Liver (tissue), 9 donors: Measurements from ENCODE around the gene BCORL1. TPM values are rescaled to one million over a fixed set of nuclear protein-coding genes. Genes with fewer than 3 reads are reported as not detected.

Experiments
- DNase-seq: peaks from one replicate; pipeline ENCODE4 v3.0.0-alpha.2; 2017; ENCODE audit warnings: low spot score
- H3K27ac ChIP-seq, 2 donors: one replicate each; pipeline ENCODE4 v1.7.0; 2013; ENCODE audit warnings: inconsistent platforms in 2 of 2, low read length in 2 of 2, control low read depth in 1 of 2, low read depth in 1 of 2, mild to moderate bottlenecking in 1 of 2
- H3K27me3 ChIP-seq, 4 donors: one replicate each; pipeline versions ENCODE4 v1.6.1 to v1.7.0; 2013; ENCODE audit warnings: low read length in 3 of 4, inconsistent platforms in 1 of 4, mild to moderate bottlenecking in 1 of 4, moderate library complexity in 1 of 4; ENCODE audit not compliant: control insufficient read depth in 4 of 4, insufficient read depth in 4 of 4
- H3K36me3 ChIP-seq, 4 donors: one replicate each; pipeline versions ENCODE4 v1.6.1 to v1.7.0; 2013; ENCODE audit warnings: low read length in 3 of 4, mild to moderate bottlenecking in 3 of 4, low read depth in 1 of 4, moderate library complexity in 1 of 4; ENCODE audit not compliant: control insufficient read depth in 4 of 4, insufficient read depth in 3 of 4
- H3K4me1 ChIP-seq, 4 donors: one replicate each; pipeline versions ENCODE4 v1.6.1 to v1.7.0; 2013; ENCODE audit warnings: low read length in 3 of 4, mild to moderate bottlenecking in 3 of 4, moderate library complexity in 1 of 4; ENCODE audit not compliant: control insufficient read depth in 4 of 4, insufficient read depth in 4 of 4
- H3K4me3 ChIP-seq, 3 donors: one replicate each; pipeline versions ENCODE4 v1.6.1 to v1.7.0; 2013; ENCODE audit warnings: low read length in 3 of 3, control low read depth in 1 of 3, low read depth in 1 of 3, mild to moderate bottlenecking in 1 of 3
- H3K9ac ChIP-seq, 2 donors: one replicate each; pipeline ENCODE4 v1.7.0; 2013; ENCODE audit warnings: low read length in 2 of 2, mild to moderate bottlenecking in 2 of 2, moderate library complexity in 2 of 2, control low read depth in 1 of 2, low read depth in 1 of 2
- H3K9me3 ChIP-seq, 4 donors: one replicate each; pipeline versions ENCODE4 v1.6.1 to v1.7.0; 2013; ENCODE audit warnings: low read length in 3 of 4; ENCODE audit not compliant: control insufficient read depth in 4 of 4
- ATF3 ChIP-seq: IDR thresholded peaks from 2 replicates; pipeline ENCODE4 v1.6.1; 2016; ENCODE audit warnings: antibody characterized with exemption
- CTCF ChIP-seq: fragments of 150-350 bp; IDR thresholded peaks from 2 replicates; pipeline ENCODE4 v1.5.1; 2017; ENCODE audit warnings: improper control_type of control experiment, low read depth, low read length; ENCODE audit not compliant: missing input control
- EGR1 ChIP-seq, 2 donors: IDR thresholded peaks; 2 replicates each; pipeline ENCODE4 v1.6.1; 2016 to 2018; ENCODE audit warnings: antibody characterized with exemption in 2 of 2, low read depth in 2 of 2
- FOXA1 ChIP-seq: IDR thresholded peaks from 2 replicates; pipeline ENCODE4 v1.6.1; 2016; ENCODE audit warnings: antibody characterized with exemption
- FOXA2 ChIP-seq: IDR thresholded peaks from 2 replicates; pipeline ENCODE4 v1.6.1; 2016; ENCODE audit warnings: antibody characterized with exemption
- GABPA ChIP-seq, 2 donors: IDR thresholded peaks in 1 of 2; conservative IDR thresholded peaks in 1 of 2; 2 replicates each; pipeline ENCODE4 v1.6.1; 2016; ENCODE audit warnings: antibody characterized with exemption in 2 of 2, mild to moderate bottlenecking in 1 of 2, moderate library complexity in 1 of 2
- HNF4A ChIP-seq, 2 donors: conservative IDR thresholded peaks; 2 replicates each; pipeline ENCODE4 v1.6.1; 2016; ENCODE audit warnings: antibody characterized with exemption in 2 of 2, mild to moderate bottlenecking in 2 of 2
- HNF4G ChIP-seq: IDR thresholded peaks from 2 replicates; pipeline ENCODE4 v1.6.1; 2016; ENCODE audit warnings: antibody characterized with exemption
- JUND ChIP-seq, 2 donors: IDR thresholded peaks; 2 replicates each; pipeline ENCODE4 v1.6.1; 2016; ENCODE audit warnings: antibody characterized with exemption in 2 of 2
- NR2F2 ChIP-seq: IDR thresholded peaks from 2 replicates; pipeline ENCODE4 v1.6.1; 2016; ENCODE audit warnings: antibody characterized with exemption
- RAD21 ChIP-seq, 2 donors: IDR thresholded peaks; 2 replicates each; pipeline ENCODE4 v1.6.1; 2016; ENCODE audit warnings: antibody characterized with exemption in 2 of 2, mild to moderate bottlenecking in 2 of 2
- REST ChIP-seq: IDR thresholded peaks from 2 replicates; pipeline ENCODE4 v1.6.1; 2016; ENCODE audit warnings: antibody characterized with exemption, mild to moderate bottlenecking
- RXRA ChIP-seq, 2 donors: IDR thresholded peaks; 2 replicates each; pipeline ENCODE4 v1.6.1; 2017 to 2018; ENCODE audit warnings: antibody characterized with exemption in 2 of 2, mild to moderate bottlenecking in 1 of 2
- SP1 ChIP-seq: IDR thresholded peaks from 2 replicates; pipeline ENCODE4 v1.6.1; 2018; ENCODE audit warnings: antibody characterized with exemption, mild to moderate bottlenecking
- TAF1 ChIP-seq: conservative IDR thresholded peaks from 2 replicates; pipeline ENCODE4 v1.6.1; 2016; ENCODE audit warnings: antibody characterized with exemption, mild to moderate bottlenecking
- YY1 ChIP-seq: IDR thresholded peaks from 2 replicates; pipeline ENCODE4 v1.6.1; 2016; ENCODE audit warnings: antibody characterized with exemption, mild to moderate bottlenecking
- ZBTB33 ChIP-seq: IDR thresholded peaks from 2 replicates; pipeline ENCODE4 v1.6.1; 2016; ENCODE audit warnings: antibody characterized with exemption
- WGBS: extraction: QIAGEN DNeasy Blood & Tissue Kit; methylation state at CpG from one replicate; pipeline ENCODE4 v1.1.7; 2013; 5-methylcytosine and 5-hydroxymethylcytosine counted together
- polyA plus RNA-seq, 2 donors: library from polyadenylated mRNA; stranded (reverse) in 1 of 2; unstranded in 1 of 2; fragments of 200-250 nt in 1 of 2; fragments of >200 nt in 1 of 2; fragmentation: Nextera tagmentation in 1 of 2; extraction: Ambion mirVana in 1 of 2; gene quantifications; one replicate each; pipeline versions ENCODE4 v1.2.1 to v1.2.3, GENCODE V29; 2013 to 2015
- total RNA-seq, 2 donors: library from RNA; depleted of rRNA; stranded (reverse); fragments of >200 nt; gene quantifications; one replicate each; pipeline ENCODE4 v1.2.3, GENCODE V29; 2014
- TF ChIP-seq, protein P1 (sequence below): IDR thresholded peaks from 2 replicates; pipeline ENCODE4 v1.6.1; 2016; ENCODE audit warnings: antibody characterized with exemption
- donor health status: healthy.
- donor health status: healthy.
- donor health status: healthy.
- donor health status: healthy.
- donor health status: healthy.

Gene BCORL1
- total and polyA plus RNA-seq, 4 donors, result 1.7 to 5.3 (median 2.1) TPM

GRCh38 chrX:129934461-129934860 is 48.0 kb upstream of the BCORL1 start (continued):
- TF ChIP-seq, protein P1, sequence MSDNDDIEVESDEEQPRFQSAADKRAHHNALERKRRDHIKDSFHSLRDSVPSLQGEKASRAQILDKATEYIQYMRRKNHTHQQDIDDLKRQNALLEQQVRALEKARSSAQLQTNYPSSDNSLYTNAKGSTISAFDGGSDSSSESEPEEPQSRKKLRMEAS, result no peak
- TF ChIP-seq RAD21 (IDR thresholded peaks at IDR 0.05) (no peak), FOXA1 (no peak), JUND (IDR thresholded peaks at IDR 0.05) (no peak), TAF1 (no peak), YY1 (no peak), GABPA (IDR thresholded peaks at IDR 0.05 in 1 of 2, conservative IDR thresholded peaks at IDR 0.05 in 1 of 2) (no peak), HNF4G (no peak), HNF4A (conservative IDR thresholded peaks at IDR 0.05) (no peak), CTCF (no peak), NR2F2 (no peak)

- TF ChIP-seq GABPA (IDR thresholded peaks at IDR 0.05 in 1 of 2, conservative IDR thresholded peaks at IDR 0.05 in 1 of 2) (no peak), YY1 (no peak), SP1 (no peak), CTCF (no peak)
- Histone ChIP-seq H3K36me3 (no peaks in the 10 kb centered on the region), H3K27me3 (no peaks in the 10 kb centered on the region), H3K27ac (no peak overlapping the region), H3K9me3 (no peaks in the 10 kb centered on the region), H3K4me3 (no peak overlapping the region), H3K9ac (no peak overlapping the region), H3K4me1 (peaks cover 0 to 5% (median 1%) of the 10 kb centered on the region in 4 donors)
- no peak for DNase-seq
- 93% methylated on average over 5 of the region's 5 CpGs for WGBS
Measured at GRCh38 chrX:129934952-129935351, 47.5 kb upstream of the BCORL1 start.

- H3K4me1 ChIP-seq, result peaks cover 0 to under 1% (median 0%) of the 10 kb centered on the region in 4 donors
- no peak for DNase-seq
- no peaks in the 10 kb centered on the region for H3K9me3 ChIP-seq
- H3K27me3 ChIP-seq, result peaks cover 0 to 2% (median 0%) of the 10 kb centered on the region in 4 donors
- H3K4me3 ChIP-seq, result no peak overlapping the region
- WGBS, result 71% methylated on average over 4 of the region's 4 CpGs
- no peak overlapping the region for H3K9ac ChIP-seq
- H3K36me3 ChIP-seq, result no peaks in the 10 kb centered on the region
- no peak overlapping the region for H3K27ac ChIP-seq
- no peak for TF ChIP-seq CTCF
- no peak for TF ChIP-seq HNF4A (conservative IDR thresholded peaks at IDR 0.05)
- no peak for TF ChIP-seq REST
- no peak for TF ChIP-seq RAD21 (IDR thresholded peaks at IDR 0.05)
- no peak for TF ChIP-seq GABPA (IDR thresholded peaks at IDR 0.05 in 1 of 2, conservative IDR thresholded peaks at IDR 0.05 in 1 of 2)
- no peak for TF ChIP-seq RXRA (IDR thresholded peaks at IDR 0.05)
- no peak for TF ChIP-seq FOXA2
- TF ChIP-seq ATF3, result no peak
- no peak for TF ChIP-seq HNF4G
- no peak for TF ChIP-seq JUND (IDR thresholded peaks at IDR 0.05)
- no peak for TF ChIP-seq EGR1 (IDR thresholded peaks at IDR 0.05; ENCODE audit: low read depth in 2 of 2)
- TF ChIP-seq NR2F2, result no peak
- TF ChIP-seq TAF1, result no peak
- no peak for TF ChIP-seq FOXA1
- TF ChIP-seq ZBTB33, result no peak
- TF ChIP-seq SP1, result no peak
Measured at GRCh38 chrX:129938081-129938480, 44.4 kb upstream of the BCORL1 start.
